H9 (cell line): ENCODE data around the gene PPFIA2. TPM values are rescaled to one million over a fixed set of nuclear protein-coding genes. Genes with fewer than 3 reads are reported as not detected.
A peak's percentile ranks its signal among the peaks of the same experiment; 100 is the strongest.

Source experiments
- DNase-seq: peaks from one replicate; pipeline ENCODE4 v3.0.0-alpha.2; 2017
- H2AFZ ChIP-seq: one replicate; pipeline ENCODE4 v1.6.1; 2013; ENCODE audit warnings: mild to moderate bottlenecking, low read length, control low read depth, moderate library complexity
- H2AK5ac ChIP-seq: 2 replicates; pipeline ENCODE4 v1.6.1; 2013; ENCODE audit warnings: low read length, control low read depth, mixed read lengths; ENCODE audit not compliant: insufficient read length
- H2BK120ac ChIP-seq: one replicate; pipeline ENCODE4 v1.6.1; 2013; ENCODE audit warnings: low read depth, mild to moderate bottlenecking, low read length, control low read depth, inconsistent platforms; ENCODE audit not compliant: poor library complexity, severe bottlenecking
- H2BK12ac ChIP-seq: 2 replicates; pipeline ENCODE4 v1.6.1; 2013; ENCODE audit warnings: low read length, control low read depth, mixed read lengths, low read depth; ENCODE audit not compliant: insufficient read length
- H2BK15ac ChIP-seq: 2 replicates; pipeline ENCODE4 v1.6.1; 2013; ENCODE audit warnings: low read depth, low read length, control low read depth
- H2BK20ac ChIP-seq: one replicate; pipeline ENCODE4 v1.6.1; 2013; ENCODE audit warnings: low read depth, mild to moderate bottlenecking, low read length, control low read depth, inconsistent platforms; ENCODE audit not compliant: poor library complexity, severe bottlenecking
- H2BK5ac ChIP-seq: 2 replicates; pipeline ENCODE4 v1.6.1; 2013; ENCODE audit warnings: low read length, control low read depth, mixed read lengths; ENCODE audit not compliant: insufficient read length
- H3K14ac ChIP-seq: 2 replicates; pipeline ENCODE4 v1.6.1; 2013; ENCODE audit warnings: low read length, control low read depth; ENCODE audit not compliant: insufficient read depth
- H3K18ac ChIP-seq: 2 replicates; pipeline ENCODE4 v1.6.1; 2013; ENCODE audit warnings: low read depth, mild to moderate bottlenecking, mixed read lengths, low read length, control low read depth; ENCODE audit not compliant: insufficient read length
- H3K23ac ChIP-seq: 2 replicates; pipeline ENCODE4 v1.6.1; 2013; ENCODE audit warnings: low read length, control low read depth, mixed read lengths, low read depth; ENCODE audit not compliant: insufficient read length
- H3K23me2 ChIP-seq: 2 replicates; pipeline ENCODE4 v1.6.1; 2013; ENCODE audit warnings: low read depth, mild to moderate bottlenecking, mixed read lengths, low read length, control low read depth; ENCODE audit not compliant: insufficient read length, poor library complexity, severe bottlenecking
- H3K27ac ChIP-seq: 2 replicates; pipeline ENCODE4 v1.5.1; 2013; ENCODE audit warnings: low read length, control low read depth, mixed read lengths, low read depth; ENCODE audit not compliant: insufficient read length
- H3K27me3 ChIP-seq: 2 replicates; pipeline ENCODE4 v1.6.1; 2013; ENCODE audit warnings: low read length, control low read depth, inconsistent platforms; ENCODE audit not compliant: insufficient read depth
- H3K4ac ChIP-seq: 2 replicates; pipeline ENCODE4 v1.6.1; 2013; ENCODE audit warnings: low read depth, mild to moderate bottlenecking, control low read depth, inconsistent platforms, low read length, moderate library complexity
- H3K4me1 ChIP-seq: 2 replicates; pipeline ENCODE4 v1.6.1; 2013; ENCODE audit warnings: low read length, control low read depth, inconsistent platforms; ENCODE audit not compliant: insufficient read depth
- H3K4me2 ChIP-seq: 2 replicates; pipeline ENCODE4 v1.6.1; 2013; ENCODE audit warnings: low read length, control low read depth, mixed read lengths; ENCODE audit not compliant: insufficient read length, insufficient read depth
- H3K56ac ChIP-seq: 2 replicates; pipeline ENCODE4 v1.6.1; 2013; ENCODE audit warnings: low read depth, mild to moderate bottlenecking, mixed read lengths, low read length, control low read depth; ENCODE audit not compliant: insufficient read length
- H3K79me1 ChIP-seq: 2 replicates; pipeline ENCODE4 v1.6.1; 2013; ENCODE audit warnings: low read depth, mild to moderate bottlenecking, moderate library complexity, low read length, control low read depth, inconsistent platforms; ENCODE audit not compliant: insufficient read depth, poor library complexity, severe bottlenecking
- H3K79me2 ChIP-seq: 2 replicates; pipeline ENCODE4 v1.6.1; 2013; ENCODE audit warnings: low read length, control low read depth, inconsistent platforms; ENCODE audit not compliant: insufficient read depth
- H3K9ac ChIP-seq: 2 replicates; pipeline ENCODE4 v1.6.1; 2013; ENCODE audit warnings: low read length, control low read depth, mixed read lengths; ENCODE audit not compliant: insufficient read length; ENCODE audit errors: extremely low read depth
- H3K9me3 ChIP-seq: one replicate; pipeline ENCODE4 v1.6.1; 2013; ENCODE audit warnings: low read depth, low read length, inconsistent platforms; ENCODE audit not compliant: control insufficient read depth
- H3T11ph ChIP-seq: one replicate; pipeline ENCODE4 v1.6.1; 2013; ENCODE audit warnings: mild to moderate bottlenecking, low read length, control low read depth, inconsistent platforms
- H4K20me1 ChIP-seq: one replicate; pipeline ENCODE4 v1.6.1; 2013; ENCODE audit not compliant: control insufficient read depth, insufficient read length, insufficient read depth
- H4K5ac ChIP-seq: 2 replicates; pipeline ENCODE4 v1.6.1; 2013; ENCODE audit warnings: low read depth, mild to moderate bottlenecking, mixed read lengths, low read length, control low read depth; ENCODE audit not compliant: insufficient read length
- H4K8ac ChIP-seq: replicated peaks from 2 replicates; pipeline ENCODE4 v1.6.1; 2013; ENCODE audit warnings: low read length, control low read depth, mixed read lengths, low read depth; ENCODE audit not compliant: insufficient read length
- H4K91ac ChIP-seq: 2 replicates; pipeline ENCODE4 v1.6.1; 2013; ENCODE audit warnings: low read depth, mild to moderate bottlenecking, moderate library complexity, mixed read lengths, low read length, control low read depth; ENCODE audit not compliant: insufficient read length
- H3K27ac Mint-ChIP-seq, 3 experiments: 2 replicates in 2 of 3; 3 replicates in 1 of 3; pipeline ENCODE4 v1.8.0; 2020 to 2021; ENCODE audit warnings: mixed read lengths in 3 of 3, mild to moderate bottlenecking in 1 of 3, moderate library complexity in 1 of 3
- H3K27me3 Mint-ChIP-seq: 2 replicates; pipeline ENCODE4 v1.8.0; 2021; ENCODE audit warnings: low read depth, mild to moderate bottlenecking, moderate library complexity, mixed read lengths
- H3K36me3 Mint-ChIP-seq, 3 experiments: 2 replicates in 2 of 3; 3 replicates in 1 of 3; pipeline ENCODE4 v1.8.0; 2020 to 2021; ENCODE audit warnings: low read depth in 3 of 3, mixed read lengths in 3 of 3; ENCODE audit not compliant: insufficient read depth in 1 of 3
- H3K4me1 Mint-ChIP-seq, 2 experiments: 2 replicates each; pipeline ENCODE4 v1.8.0; 2020; ENCODE audit warnings: mixed read lengths in 2 of 2
- H3K4me3 Mint-ChIP-seq, 2 experiments: 2 replicates in 1 of 2; 3 replicates in 1 of 2; pipeline ENCODE4 v1.8.0; 2020 to 2021; ENCODE audit warnings: mild to moderate bottlenecking in 2 of 2, mixed read lengths in 2 of 2, moderate library complexity in 1 of 2
- H3K9me3 Mint-ChIP-seq, 2 experiments: 2 replicates in 1 of 2; 3 replicates in 1 of 2; pipeline ENCODE4 v1.8.0; 2020; ENCODE audit warnings: mild to moderate bottlenecking in 2 of 2, mixed read lengths in 2 of 2, moderate library complexity in 1 of 2
- WGBS: extraction: QIAGEN DNeasy Blood & Tissue Kit; methylation state at CpG from one replicate; pipeline ENCODE4 v1.1.7; 2013; ENCODE audit warnings: missing lambda C conversion rate, low lambda C conversion rate, mixed read lengths; ENCODE audit not compliant: insufficient read length; ENCODE audit errors: extremely low coverage; 5-methylcytosine and 5-hydroxymethylcytosine counted together
- total RNA-seq: library from RNA; stranded (reverse); gene quantifications from 2 replicates; pipeline ENCODE4 v1.2.1, GENCODE V29; 2021
- TF ChIP-seq, protein P1 (sequence below): fragments of 200-600 bp; sonication (generic); conservative IDR thresholded peaks from 3 replicates; pipeline ENCODE4 v1.8.0; 2021; ENCODE audit warnings: antibody characterized with exemption, mild to moderate bottlenecking

The PPFIA2 gene
- total RNA-seq, 1 experiment from 2014 or later, result 1.3 TPM

- Mint-ChIP-seq H3K27me3 (no peaks in the 10 kb centered on the region), H3K9me3 (no peaks in the 10 kb centered on the region), H3K36me3 (no peaks in the 10 kb centered on the region), H3K27ac (peak overlapping the region in 2 of 3 experiments; percentile 79 to 97; a peak in 4 of 7 replicates), H3K4me3 (no peak overlapping the region; a peak in 1 of 5 replicates), H3K4me1 (peaks cover 30 to 32% of the 10 kb centered on the region in 2 experiments)
- H3K14ac ChIP-seq, result peak overlapping the region; percentile 18; the same call in 1 of the 2 replicates
- no peak overlapping the region for H3K4me2 ChIP-seq
- WGBS, result no CpG with 5 or more reads among the region's 8 CpGs
- H2BK120ac ChIP-seq, result no peak overlapping the region
- no peak overlapping the region for H3K56ac ChIP-seq
- no peak overlapping the region for H2BK15ac ChIP-seq
- no peak overlapping the region for H3K27ac ChIP-seq
- H4K5ac ChIP-seq, result no peak overlapping the region
- H3K79me1 ChIP-seq, result no peaks in the 10 kb centered on the region
- no peak overlapping the region for H3K9ac ChIP-seq
- TF ChIP-seq, protein P1, sequence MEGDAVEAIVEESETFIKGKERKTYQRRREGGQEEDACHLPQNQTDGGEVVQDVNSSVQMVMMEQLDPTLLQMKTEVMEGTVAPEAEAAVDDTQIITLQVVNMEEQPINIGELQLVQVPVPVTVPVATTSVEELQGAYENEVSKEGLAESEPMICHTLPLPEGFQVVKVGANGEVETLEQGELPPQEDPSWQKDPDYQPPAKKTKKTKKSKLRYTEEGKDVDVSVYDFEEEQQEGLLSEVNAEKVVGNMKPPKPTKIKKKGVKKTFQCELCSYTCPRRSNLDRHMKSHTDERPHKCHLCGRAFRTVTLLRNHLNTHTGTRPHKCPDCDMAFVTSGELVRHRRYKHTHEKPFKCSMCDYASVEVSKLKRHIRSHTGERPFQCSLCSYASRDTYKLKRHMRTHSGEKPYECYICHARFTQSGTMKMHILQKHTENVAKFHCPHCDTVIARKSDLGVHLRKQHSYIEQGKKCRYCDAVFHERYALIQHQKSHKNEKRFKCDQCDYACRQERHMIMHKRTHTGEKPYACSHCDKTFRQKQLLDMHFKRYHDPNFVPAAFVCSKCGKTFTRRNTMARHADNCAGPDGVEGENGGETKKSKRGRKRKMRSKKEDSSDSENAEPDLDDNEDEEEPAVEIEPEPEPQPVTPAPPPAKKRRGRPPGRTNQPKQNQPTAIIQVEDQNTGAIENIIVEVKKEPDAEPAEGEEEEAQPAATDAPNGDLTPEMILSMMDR, result no peak
- no peak overlapping the region for H2BK20ac ChIP-seq
- no peaks in the 10 kb centered on the region for H3K9me3 ChIP-seq
- H3T11ph ChIP-seq, result peak overlapping the region; percentile 72
- H4K20me1 ChIP-seq, result no peaks in the 10 kb centered on the region
- no peak overlapping the region for H3K23ac ChIP-seq
- H4K8ac ChIP-seq, result no peak overlapping the region
- H2AFZ ChIP-seq, result no peak overlapping the region
- H2AK5ac ChIP-seq, result no peak overlapping the region
- no peaks in the 10 kb centered on the region for H3K79me2 ChIP-seq
- peaks cover 4% of the 10 kb centered on the region for H3K4me1 ChIP-seq
- no peak overlapping the region; the same call in 1 of the 2 replicates for H3K4ac ChIP-seq
- no peak overlapping the region for H2BK5ac ChIP-seq
- peak overlapping the region; percentile 80 for H3K18ac ChIP-seq
- H4K91ac ChIP-seq, result no peak overlapping the region
- H3K27me3 ChIP-seq, result no peaks in the 10 kb centered on the region
- no peak overlapping the region for H2BK12ac ChIP-seq
- peak; percentile 47 for DNase-seq
- no peaks in the 10 kb centered on the region for H3K23me2 ChIP-seq
Measured at GRCh38 chr12:81800298-81801148, 41.4 kb upstream of the PPFIA2 start.
